Stimulated activated CD4-positive, alpha-beta T cell treated with anti-CD3 and anti-CD28 coated beads, TNF-alpha, amount 100 ng/mL, for 1 hour (primary cell): ENCODE data around the gene TRDN.
"Not testable (repeated sequence)": the region's sequence is repeated elsewhere in the genome, so short reads cannot be mapped to it uniquely, and the experiment has no call there.

ENCODE experiments used
- DNase-seq, 3 donors: peaks; one replicate each; pipeline ENCODE4 v3.0.0-alpha.2; 2020; ENCODE audit warnings: low read depth in 3 of 3, low spot score in 1 of 3

TRDN gene

GRCh38 chr6:123515715-123516114, 121.0 kb downstream of the TRDN start:
- no peak for DNase-seq

- DNase-seq, result no peak
These were observed 127.6 kb downstream of the TRDN start for GRCh38 chr6:123509112-123509511.

GRCh38 chr6:123508290-123508689, 128.5 kb downstream of the TRDN start:
- DNase-seq, result no peak

GRCh38 chr6:123507582-123507981, 129.2 kb downstream of the TRDN start:
- DNase-seq, result no peak

GRCh38 chr6:123503619-123504018, 133.1 kb downstream of the TRDN start:
- DNase-seq, result no peak

- no peak for DNase-seq
These were observed 139.7 kb downstream of the TRDN start for GRCh38 chr6:123497025-123497424.

GRCh38 chr6:123489589-123489988, 147.2 kb downstream of the TRDN start:
- DNase-seq, result no peak

GRCh38 chr6:123480986-123481385, 155.8 kb downstream of the TRDN start:
- DNase-seq, result no peak

- DNase-seq, result not testable (repeated sequence)
These were observed 164.6 kb downstream of the TRDN start for GRCh38 chr6:123472025-123472702.

GRCh38 chr6:123467392-123467791, 169.4 kb downstream of the TRDN start:
- no peak for DNase-seq

GRCh38 chr6:123462152-123462551, 174.6 kb downstream of the TRDN start:
- DNase-seq, result no peak

GRCh38 chr6:123458218-123458617, 178.5 kb downstream of the TRDN start:
- no peak for DNase-seq

- no peak for DNase-seq
These were observed 179.9 kb downstream of the TRDN start for GRCh38 chr6:123456836-123457235.

GRCh38 chr6:123454448-123454847, 182.3 kb downstream of the TRDN start:
- DNase-seq, result no peak

GRCh38 chr6:123453071-123453470, 183.7 kb downstream of the TRDN start:
- DNase-seq, result not testable (repeated sequence)

GRCh38 chr6:123448306-123448884, 188.4 kb downstream of the TRDN start:
- no peak for DNase-seq

GRCh38 chr6:123447315-123447937, 189.3 kb downstream of the TRDN start:
- no peak for DNase-seq

- DNase-seq, result no peak
These were observed 197.4 kb downstream of the TRDN start for GRCh38 chr6:123439371-123439770.

GRCh38 chr6:123434186-123434585, 202.6 kb downstream of the TRDN start:
- DNase-seq, result no peak

- DNase-seq, result no peak
These were observed 205.8 kb downstream of the TRDN start for GRCh38 chr6:123430970-123431369.

GRCh38 chr6:123427008-123427407, 209.7 kb downstream of the TRDN start:
- DNase-seq, result no peak

GRCh38 chr6:123423130-123423529, 213.6 kb downstream of the TRDN start:
- no peak for DNase-seq

- no peak for DNase-seq
These were observed 216.2 kb downstream of the TRDN start for GRCh38 chr6:123420512-123420911.
